MCF 10A (cell line): ENCODE measurements around the gene SFI1. TPM values are rescaled to one million over a fixed set of nuclear protein-coding genes. Genes with fewer than 3 reads are reported as not detected.
"Not testable (repeated sequence)": the region's sequence is repeated elsewhere in the genome, so short reads cannot be mapped to it uniquely, and the experiment has no call there.

Experiments used
- BruUV-seq: library from RNA; stranded (reverse); fragments of 400-500 nt; replicated peaks from 2 replicates; lab custom pipeline; 2021; lab: Mats Ljungman, UMichigan
- CTCF ChIA-PET: fragments of 300-600 bp; sonication (Branson Sonifier 250); formaldehyde crosslinking; extraction: SDS; loops from one replicate; lab custom pipeline; 2021; ENCODE audit warnings: antibody characterized with exemption, inconsistent platforms; lab: Yijun Ruan, JAX
- POLR2A ChIA-PET: fragments of 300-600, 350-650 bp; sonication (Branson Sonifier 250); formaldehyde crosslinking; extraction: SDS; loops from one replicate; lab custom pipeline; 2020; ENCODE audit warnings: antibody characterized with exemption, inconsistent platforms; lab: Yijun Ruan, JAX
- DNase-seq: peaks from one replicate; pipeline ENCODE4 v3.0.0-alpha.2; 2018; ENCODE audit not compliant: unreplicated experiment
- H3K27ac Mint-ChIP-seq: one replicate; pipeline ENCODE4 v1.8.0; 2022; ENCODE audit warnings: mild to moderate bottlenecking, low read depth, mixed read lengths; ENCODE audit not compliant: unreplicated experiment
- H3K27me3 Mint-ChIP-seq: one replicate; pipeline ENCODE4 v1.8.0; 2022; ENCODE audit warnings: mixed read lengths; ENCODE audit not compliant: insufficient read depth, unreplicated experiment
- H3K36me3 Mint-ChIP-seq: one replicate; pipeline ENCODE4 v1.8.0; 2022; ENCODE audit warnings: mild to moderate bottlenecking, moderate library complexity, mixed read lengths; ENCODE audit not compliant: insufficient read depth, unreplicated experiment
- H3K4me1 Mint-ChIP-seq: one replicate; pipeline ENCODE4 v1.8.0; 2022; ENCODE audit warnings: mixed read lengths; ENCODE audit not compliant: insufficient read depth, unreplicated experiment
- H3K4me3 Mint-ChIP-seq: one replicate; pipeline ENCODE4 v1.8.0; 2022; ENCODE audit warnings: mild to moderate bottlenecking, moderate library complexity, mixed read lengths; ENCODE audit not compliant: unreplicated experiment
- H3K9me3 Mint-ChIP-seq: one replicate; pipeline ENCODE4 v1.8.0; 2022; ENCODE audit warnings: mixed read lengths; ENCODE audit not compliant: unreplicated experiment
- intact Hi-C: fragments of 100-400 bp; cut with micrococcal nuclease; formaldehyde crosslinking; loops from 2 replicates; pipeline ENCODE4 v1.14.1; 2022
- total RNA-seq: library from RNA; stranded (reverse); gene quantifications from 2 replicates; pipeline ENCODE4 v1.2.3, GENCODE V29; 2022
- TF ChIP-seq, protein P1 (sequence below): fragments of 200-600 bp; IDR thresholded peaks from one replicate; pipeline ENCODE4 v1.8.0; 2022; ENCODE audit warnings: antibody characterized with exemption, mild to moderate bottlenecking; ENCODE audit not compliant: unreplicated experiment

SFI1 gene
- total RNA-seq, 1 experiment from 2014 or later, result 36.2 TPM

GRCh38 chr22:31503211-31503964 lies 7.1 kb downstream of the SFI1 start:
- no peak for DNase-seq
- no peak overlapping the region for H3K27ac Mint-ChIP-seq
- no TSS peak for BruUV-seq
- ChIA-PET CTCF (interaction anchor here (0.7 kb wide), 1 partner anchor 162 kb away, joined by 4 read pairs; no protein-coding TSS in a partner anchor), POLR2A (interaction anchor here (0.6 kb wide), 1 partner anchor 11 kb away, joined by 3 read pairs; no protein-coding TSS in a partner anchor)
- peaks cover 11% of the 10 kb centered on the region for H3K36me3 Mint-ChIP-seq
- H3K27me3 Mint-ChIP-seq, result no peaks in the 10 kb centered on the region
- peaks cover 5% of the 10 kb centered on the region for H3K4me1 Mint-ChIP-seq
- no peak overlapping the region for H3K4me3 Mint-ChIP-seq
- intact Hi-C loops, result no loop called here
- TF ChIP-seq, protein P1, sequence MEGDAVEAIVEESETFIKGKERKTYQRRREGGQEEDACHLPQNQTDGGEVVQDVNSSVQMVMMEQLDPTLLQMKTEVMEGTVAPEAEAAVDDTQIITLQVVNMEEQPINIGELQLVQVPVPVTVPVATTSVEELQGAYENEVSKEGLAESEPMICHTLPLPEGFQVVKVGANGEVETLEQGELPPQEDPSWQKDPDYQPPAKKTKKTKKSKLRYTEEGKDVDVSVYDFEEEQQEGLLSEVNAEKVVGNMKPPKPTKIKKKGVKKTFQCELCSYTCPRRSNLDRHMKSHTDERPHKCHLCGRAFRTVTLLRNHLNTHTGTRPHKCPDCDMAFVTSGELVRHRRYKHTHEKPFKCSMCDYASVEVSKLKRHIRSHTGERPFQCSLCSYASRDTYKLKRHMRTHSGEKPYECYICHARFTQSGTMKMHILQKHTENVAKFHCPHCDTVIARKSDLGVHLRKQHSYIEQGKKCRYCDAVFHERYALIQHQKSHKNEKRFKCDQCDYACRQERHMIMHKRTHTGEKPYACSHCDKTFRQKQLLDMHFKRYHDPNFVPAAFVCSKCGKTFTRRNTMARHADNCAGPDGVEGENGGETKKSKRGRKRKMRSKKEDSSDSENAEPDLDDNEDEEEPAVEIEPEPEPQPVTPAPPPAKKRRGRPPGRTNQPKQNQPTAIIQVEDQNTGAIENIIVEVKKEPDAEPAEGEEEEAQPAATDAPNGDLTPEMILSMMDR, result no peak
- no peaks in the 10 kb centered on the region for H3K9me3 Mint-ChIP-seq

GRCh38 chr22:31504282-31504681 lies 7.9 kb downstream of the SFI1 start:
- H3K9me3 Mint-ChIP-seq, result no peaks in the 10 kb centered on the region
- no TSS peak for BruUV-seq
- ChIA-PET POLR2A (no interaction called here), CTCF (no interaction called here)
- peaks cover 11% of the 10 kb centered on the region for H3K36me3 Mint-ChIP-seq
- no peak overlapping the region for H3K27ac Mint-ChIP-seq
- no peaks in the 10 kb centered on the region for H3K27me3 Mint-ChIP-seq
- DNase-seq, result no peak
- H3K4me1 Mint-ChIP-seq, result peaks cover 5% of the 10 kb centered on the region
- no peak overlapping the region for H3K4me3 Mint-ChIP-seq
- TF ChIP-seq, protein P1, result no peak
- intact Hi-C loops, result no loop called here

DNA sequence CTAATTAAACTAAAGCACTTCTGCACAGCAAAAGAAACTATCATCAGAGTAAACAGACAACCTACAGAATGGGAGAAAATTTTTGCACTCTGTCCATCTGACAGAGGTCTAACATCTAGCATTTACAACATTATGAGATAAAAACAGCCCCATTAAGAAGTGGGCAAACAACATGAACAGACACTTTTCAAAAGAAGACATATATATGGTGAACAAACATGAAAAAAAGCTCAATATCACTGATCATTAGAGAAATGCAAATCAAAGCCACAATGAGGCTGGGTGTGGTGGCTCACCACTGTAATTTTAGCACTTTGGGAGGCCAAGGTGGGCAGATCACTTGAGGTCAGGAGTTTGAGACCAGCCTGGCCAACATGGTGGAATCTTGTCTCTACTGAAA lies 11.2 kb downstream of the SFI1 start:
- intact Hi-C loops, H3K4me3 Mint-ChIP-seq: not testable (repeated sequence)
- peaks cover 12% of the 10 kb centered on the region for H3K36me3 Mint-ChIP-seq

GRCh38 chr22:31508536-31508935 lies 12.2 kb downstream of the SFI1 start:
- BruUV-seq, result no TSS peak
- TF ChIP-seq, protein P1, result no peak
- H3K4me3 Mint-ChIP-seq, result no peak overlapping the region
- POLR2A ChIA-PET, result no interaction called here
- intact Hi-C loops, result no loop called here
- H3K27ac Mint-ChIP-seq, result no peak overlapping the region
- H3K27me3 Mint-ChIP-seq, result no peaks in the 10 kb centered on the region
- CTCF ChIA-PET, result interaction anchor here (0.5 kb wide), 1 partner anchor 157 kb away, joined by 3 read pairs; no protein-coding TSS in a partner anchor
- DNase-seq, result no peak
- H3K9me3 Mint-ChIP-seq, result no peaks in the 10 kb centered on the region
- H3K4me1 Mint-ChIP-seq, result peaks cover 5% of the 10 kb centered on the region
- peaks cover 12% of the 10 kb centered on the region for H3K36me3 Mint-ChIP-seq

More for the DNA sequence above, 11.2 kb downstream of the SFI1 start:
- not testable (repeated sequence) for H3K27ac Mint-ChIP-seq, H3K4me1 Mint-ChIP-seq, H3K27me3 Mint-ChIP-seq, BruUV-seq, H3K9me3 Mint-ChIP-seq, DNase-seq
- ChIA-PET POLR2A (interaction anchor here (1.3 to 1.5 kb wide), 2 partner anchors 10 to 12 kb away, joined by 3 to 4 read pairs; partner anchors contain the start of gene SFI1), CTCF (interaction anchor here (0.7 to 1.2 kb wide), 2 partner anchors 49 to 748 kb away, joined by 4 to 5 read pairs; no protein-coding TSS in a partner anchor)
